Mucosa of descending colon (tissue), 3 donors: ENCODE data around the gene FYCO1. TPM values are rescaled to one million over a fixed set of nuclear protein-coding genes. Genes with fewer than 3 reads are reported as not detected.

Experiments
- ATAC-seq: fragments of 200-7000 bp; cut with Tn5 transposase; one replicate; pipeline ENCODE4 v1.9.1; 2020; ENCODE audit warnings: mild to moderate bottlenecking, moderate library complexity
- DNase-seq, 3 donors: peaks; one replicate each; pipeline ENCODE4 v3.0.0-alpha.2; 2020
- H3K36me3 ChIP-seq: fragments of 200-600 bp; one replicate; pipeline ENCODE4 v1.8.0; 2021; ENCODE audit warnings: low read depth, mild to moderate bottlenecking
- H3K4me1 ChIP-seq: fragments of 200-600 bp; one replicate; pipeline ENCODE4 v1.8.0; 2021; ENCODE audit warnings: low read depth, mild to moderate bottlenecking
- H3K4me3 ChIP-seq: fragments of 200-600 bp; one replicate; pipeline ENCODE4 v1.8.0; 2021; ENCODE audit warnings: mild to moderate bottlenecking
- H3K9me3 ChIP-seq: fragments of 200-600 bp; one replicate; pipeline ENCODE4 v1.8.0; 2021; ENCODE audit warnings: mild to moderate bottlenecking
- CTCF ChIP-seq: fragments of 200-600 bp; IDR thresholded peaks from one replicate; pipeline ENCODE4 v1.8.0; 2022; ENCODE audit warnings: antibody characterized with exemption, mild to moderate bottlenecking
- intact Hi-C, 2 donors: fragments of 100-400 bp; cut with DNase I in 1 of 2; cut with micrococcal nuclease in 1 of 2; formaldehyde crosslinking; loops; one replicate each; pipeline versions ENCODE4 v1.11.0 to v1.11.1; 2022; cut with DNase I, micrococcal nuclease
- total RNA-seq, 3 donors: library from RNA; stranded (reverse); fragmentation: NEBNext Ultra II Directional in 2 of 3; extraction: Animal tissue kit (Norgen Biotek cat#: 25700) in 2 of 3; gene quantifications; one replicate each; pipeline versions ENCODE4 v1.2.1 to v1.2.4, GENCODE V29; 2021 to 2023
- donor health status: DM: no; HTN: no; CAD: no; lungs with moderate emphysema.
- donor health status: DM: no; HTN: no; CAD: no.
- donor health status: DM: no; HTN: yes; CAD: no.

The FYCO1 gene
- total RNA-seq, 3 donors from 2014 or later = 25.4 to 76.5 (median 27.7) TPM

GRCh38 chr3:45953536-45953935 lies 42.1 kb downstream of the FYCO1 start:
- Histone ChIP-seq H3K9me3 (no peaks in the 10 kb centered on the region), H3K4me1 (no peaks in the 10 kb centered on the region), H3K36me3 (peaks cover 12% of the 10 kb centered on the region), H3K4me3 (no peak overlapping the region)
- intact Hi-C loops = no loop called here
- no peak for DNase-seq
- ATAC-seq = no peak
- no peak for TF ChIP-seq CTCF

- peaks cover 2% of the 10 kb centered on the region for H3K36me3 ChIP-seq
- no peak for DNase-seq
- no peak for ATAC-seq
Measured at GRCh38 chr3:45952456-45952855, 43.2 kb downstream of the FYCO1 start.

GRCh38 chr3:45951946-45952345 lies 43.7 kb downstream of the FYCO1 start:
- no peak for TF ChIP-seq CTCF
- H3K4me1 ChIP-seq = no peaks in the 10 kb centered on the region
- DNase-seq = no peak
- intact Hi-C loops = no loop called here
- H3K4me3 ChIP-seq = no peak overlapping the region
- no peaks in the 10 kb centered on the region for H3K36me3 ChIP-seq
- ATAC-seq = no peak
- H3K9me3 ChIP-seq = no peaks in the 10 kb centered on the region

More at GRCh38 chr3:45952456-45952855, 43.2 kb downstream of the FYCO1 start:
- H3K9me3 ChIP-seq = no peaks in the 10 kb centered on the region
- no peaks in the 10 kb centered on the region for H3K4me1 ChIP-seq
- H3K4me3 ChIP-seq = no peak overlapping the region
- no peak for TF ChIP-seq CTCF
- intact Hi-C loops = no loop called here

GRCh38 chr3:45950686-45951600 lies 44.7 kb downstream of the FYCO1 start:
- TF ChIP-seq CTCF = no peak
- no peaks in the 10 kb centered on the region for H3K9me3 ChIP-seq
- H3K36me3 ChIP-seq = no peaks in the 10 kb centered on the region
- DNase-seq = peak in 1 of 3 donors; percentile 29
- no peaks in the 10 kb centered on the region for H3K4me1 ChIP-seq
- H3K4me3 ChIP-seq = no peak overlapping the region
- ATAC-seq = peak; percentile 67
- intact Hi-C loops = no loop called here

DNA sequence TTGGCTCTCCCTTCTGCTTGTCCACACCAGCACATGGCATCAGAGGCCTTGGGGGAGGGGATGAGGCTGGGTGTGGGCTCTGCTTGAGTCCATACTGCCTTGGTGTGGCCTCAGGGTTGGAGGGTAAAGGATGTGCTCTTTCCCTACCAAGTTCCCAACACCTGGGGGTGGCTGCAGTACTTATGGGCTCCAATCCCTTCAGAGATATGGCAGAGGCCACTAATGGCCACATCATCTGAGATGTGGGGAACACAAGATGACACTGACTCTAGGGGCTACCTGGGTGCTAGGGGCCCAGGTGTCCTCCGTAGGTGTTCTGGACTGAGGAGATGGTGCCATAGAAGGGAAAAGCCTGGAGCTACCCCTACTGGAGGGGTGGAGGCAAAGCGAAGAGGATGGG lies 45.5 kb downstream of the FYCO1 start:
- ATAC-seq (no peak), DNase-seq (no peak)
- no peaks in the 10 kb centered on the region for H3K4me1 ChIP-seq
- intact Hi-C loops = no loop called here
- H3K9me3 ChIP-seq = no peaks in the 10 kb centered on the region
- H3K36me3 ChIP-seq = no peaks in the 10 kb centered on the region
- TF ChIP-seq CTCF = no peak
- no peak overlapping the region for H3K4me3 ChIP-seq
